G401.6 (cell line): ENCODE measurements around the gene PRPSAP2.
"Not testable (repeated sequence)": the region's sequence is repeated elsewhere in the genome, so short reads cannot be mapped to it uniquely, and the experiment has no call there.

Experiments used
- FAIRE-seq: peaks from 2 replicates; lab custom pipeline; 2012; peaks lifted over from hg19 to GRCh38; lab: Jason Lieb, UNC

PRPSAP2 gene

DNA sequence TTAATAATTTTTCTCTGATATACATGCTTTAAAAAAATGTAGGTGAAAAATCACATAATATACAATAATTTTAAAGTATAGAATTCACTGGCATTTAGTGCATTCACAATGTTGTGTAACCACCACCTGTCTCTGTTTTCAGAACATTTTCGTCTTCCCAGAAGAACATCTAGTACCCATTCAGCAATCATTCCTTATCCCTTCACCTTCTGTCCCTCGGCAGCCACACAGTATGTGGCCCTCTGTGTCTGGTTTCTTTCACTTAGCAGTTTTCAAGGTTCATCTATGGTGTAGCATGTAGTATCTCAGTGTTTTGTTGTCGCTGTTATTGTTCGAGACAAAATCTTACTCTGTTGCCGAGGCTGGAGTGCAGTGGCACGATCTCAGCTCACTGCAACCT lies 33.6 kb downstream of the PRPSAP2 start:
- no peak for FAIRE-seq

DNA sequence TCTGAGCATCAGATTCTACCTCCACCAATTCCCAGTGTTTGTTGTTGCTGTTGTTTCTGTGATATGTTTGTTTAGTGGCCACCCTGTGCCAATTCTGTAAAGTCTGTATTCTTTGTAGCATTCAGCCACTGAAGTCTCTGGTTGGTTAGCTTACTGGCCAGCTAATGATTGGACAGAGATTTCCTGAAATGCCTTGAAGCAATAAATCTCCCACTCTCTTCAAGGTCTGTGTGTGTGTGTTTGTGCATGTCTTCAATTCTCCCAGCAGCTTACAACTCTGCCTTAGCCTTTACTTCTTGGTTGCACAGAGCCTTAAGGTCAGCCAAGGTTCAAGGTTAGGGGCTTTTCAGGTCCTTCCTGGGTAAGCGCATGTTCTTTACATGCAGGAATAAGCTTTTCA lies 38.2 kb downstream of the PRPSAP2 start:
- FAIRE-seq = no peak

DNA sequence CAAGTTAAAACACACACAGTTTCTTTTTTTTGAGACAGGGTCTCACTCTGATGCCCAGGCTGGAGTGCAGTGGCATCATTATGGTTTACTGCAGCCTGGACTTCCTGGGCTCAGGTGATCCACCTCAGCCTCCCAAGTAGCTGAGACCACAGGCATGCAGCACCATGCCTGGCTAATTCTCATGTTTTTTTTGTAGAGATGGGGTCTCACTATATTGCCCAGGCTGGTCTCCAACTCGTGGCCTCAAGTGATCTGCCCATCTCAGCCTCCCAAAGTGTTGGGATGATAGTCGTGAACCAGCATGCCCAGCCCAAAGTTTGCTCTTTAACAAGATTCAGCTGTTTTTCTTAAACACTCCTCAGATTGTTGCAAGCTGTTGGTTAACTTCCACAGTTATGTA lies 39.0 kb downstream of the PRPSAP2 start:
- FAIRE-seq = no peak

DNA sequence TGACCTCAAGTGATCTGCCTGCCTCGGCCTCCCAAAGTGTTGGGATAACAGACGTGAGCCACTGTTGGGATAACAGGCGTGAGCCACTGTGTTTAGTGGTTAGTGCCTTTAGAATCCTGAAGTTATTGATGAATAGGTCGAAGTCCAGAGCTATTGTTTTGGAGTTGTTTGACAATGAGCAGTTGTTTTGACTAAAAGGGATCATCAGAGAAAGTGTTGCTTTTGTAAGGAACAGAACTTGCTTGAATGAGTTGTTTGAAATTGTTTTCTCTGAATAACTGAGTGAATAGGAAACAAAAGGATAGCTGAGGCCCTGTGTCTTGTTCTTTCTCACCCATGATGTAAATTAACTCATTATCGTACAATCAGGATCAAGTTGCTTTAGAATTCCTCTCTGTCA lies 46.6 kb downstream of the PRPSAP2 start:
- FAIRE-seq = no peak

DNA sequence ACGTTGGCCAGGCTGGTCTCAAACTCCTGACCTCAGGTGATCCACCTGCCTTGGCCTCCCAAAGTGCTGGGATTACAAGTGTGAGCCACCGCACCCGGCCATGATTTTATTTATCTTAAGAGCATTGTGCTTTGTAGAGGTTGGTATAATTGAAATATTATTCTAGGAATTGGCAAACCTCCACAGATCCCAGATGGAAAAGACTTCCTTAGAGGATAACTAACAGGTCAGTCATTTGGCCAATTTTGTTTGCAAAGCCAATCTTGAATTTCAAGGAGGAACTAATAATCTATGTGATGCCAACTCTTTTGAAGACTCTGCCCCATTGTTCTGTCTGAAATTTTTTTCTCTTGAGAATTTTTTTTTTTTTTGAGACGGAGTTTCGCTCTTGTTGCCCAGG lies 47.3 kb downstream of the PRPSAP2 start:
- no peak for FAIRE-seq

DNA sequence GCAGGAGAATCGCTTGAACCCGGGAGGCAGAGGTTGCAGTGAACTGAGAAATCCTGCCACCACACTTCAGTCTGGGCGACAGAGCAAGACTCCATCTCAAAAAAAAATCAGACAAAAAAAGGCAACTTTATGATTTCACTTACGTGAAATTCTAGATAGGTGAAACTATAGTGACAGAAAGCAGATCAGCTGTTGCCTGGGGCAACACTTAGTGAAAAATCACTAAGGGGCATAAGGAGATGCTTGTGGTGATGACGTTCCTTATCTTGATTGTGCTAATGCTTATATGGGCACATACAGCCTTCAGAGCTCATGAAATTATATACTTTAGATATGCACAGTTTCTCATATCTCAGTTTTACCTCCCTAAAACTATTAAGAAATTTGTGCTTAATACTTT lies 52.4 kb downstream of the PRPSAP2 start:
- no peak for FAIRE-seq

DNA sequence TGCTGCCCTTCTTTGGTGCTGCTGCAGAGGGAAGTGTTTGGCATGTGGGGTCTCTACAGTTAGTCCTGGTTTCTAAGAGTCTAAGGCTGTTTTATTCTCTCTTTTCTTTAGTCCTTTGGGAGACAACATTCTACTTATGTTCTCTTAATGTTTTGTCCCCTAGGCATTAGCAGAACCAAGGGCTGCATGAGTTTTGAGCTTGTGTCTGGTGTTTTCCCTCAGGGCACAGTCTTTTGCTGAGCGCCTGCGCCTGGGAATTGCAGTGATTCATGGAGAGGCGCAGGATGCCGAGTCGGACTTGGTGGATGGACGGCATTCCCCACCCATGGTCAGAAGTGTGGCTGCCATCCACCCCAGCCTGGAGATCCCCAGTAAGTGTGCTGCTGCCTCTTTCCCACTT lies 53.0 kb downstream of the PRPSAP2 start:
- FAIRE-seq = no peak

DNA sequence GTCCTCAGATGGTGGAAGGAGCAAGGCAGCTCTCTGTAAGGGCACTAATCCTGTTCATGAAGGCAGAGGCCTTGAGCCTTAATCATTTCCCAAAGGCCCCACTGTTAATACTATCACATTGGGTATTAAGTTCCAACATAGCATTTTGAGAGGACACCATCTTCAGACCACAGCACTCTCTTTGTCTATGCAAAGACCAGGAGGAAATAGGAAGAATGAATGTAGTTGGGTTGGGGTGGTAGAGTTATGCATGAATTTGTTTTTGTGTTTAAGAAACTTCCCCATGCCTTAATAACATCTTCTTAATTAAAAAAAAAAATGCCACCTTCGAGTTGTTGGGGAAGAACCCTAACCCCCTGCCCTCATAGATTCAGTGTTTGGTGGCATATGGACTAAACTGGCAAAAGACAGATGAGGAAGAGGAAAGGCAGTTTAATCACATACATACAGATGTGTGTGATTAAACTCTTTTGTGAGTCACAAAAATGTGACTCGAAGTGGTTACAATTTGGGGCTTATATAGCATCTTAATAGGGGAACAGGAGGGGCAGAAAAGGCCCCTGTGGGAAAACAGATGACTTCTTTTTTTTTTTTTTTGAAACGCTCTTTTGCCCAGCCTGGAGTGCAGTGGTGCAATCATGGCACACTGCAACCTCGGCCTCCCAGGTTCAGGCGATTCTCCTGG lies 59.0 kb downstream of the PRPSAP2 start:
- no peak for FAIRE-seq

DNA sequence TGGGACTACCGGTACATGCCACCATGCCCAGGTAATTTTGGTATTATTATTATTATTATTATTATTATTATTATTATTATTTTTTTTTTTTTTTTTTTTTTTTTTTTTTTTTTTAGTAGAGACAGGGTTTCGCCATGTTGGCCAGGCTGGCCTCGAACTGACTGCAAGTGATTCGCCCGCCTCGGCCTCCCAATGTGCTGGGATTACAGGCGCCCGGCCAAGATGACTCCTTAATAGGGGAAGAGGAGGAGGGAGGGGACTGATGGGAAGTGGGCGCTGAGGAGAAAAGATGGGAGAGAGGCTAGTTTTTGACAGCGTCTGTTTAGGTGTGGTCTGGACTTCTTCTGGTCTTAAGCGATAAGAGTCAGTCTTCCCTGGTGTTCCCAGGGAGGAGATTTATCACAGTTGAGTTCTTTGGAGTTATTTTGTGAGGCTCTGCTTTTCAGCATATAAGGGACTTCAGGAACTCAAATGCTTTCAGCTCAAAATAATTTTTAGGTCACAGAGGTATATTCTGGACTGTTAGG lies 59.6 kb downstream of the PRPSAP2 start:
- no peak for FAIRE-seq

DNA sequence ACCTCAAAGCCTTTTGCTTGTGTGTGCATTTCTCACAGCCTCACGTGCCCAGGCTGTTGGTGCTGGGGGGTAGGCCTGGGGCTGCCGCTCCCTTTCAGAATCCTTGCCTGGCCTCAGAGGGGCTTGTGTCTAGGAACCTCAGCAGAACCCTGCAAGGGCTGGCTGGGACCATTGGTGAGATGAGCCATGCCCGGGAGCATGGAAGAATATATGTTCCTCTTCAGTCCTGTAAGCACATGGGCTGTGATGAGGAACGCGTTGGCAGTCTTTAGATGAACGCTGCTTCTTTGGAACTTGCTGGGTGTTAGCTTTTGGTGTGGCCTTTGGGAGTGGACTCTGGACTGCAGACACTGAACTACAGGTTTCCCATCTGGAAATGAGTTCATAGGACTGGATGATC lies 62.0 kb downstream of the PRPSAP2 start:
- FAIRE-seq = no peak

DNA sequence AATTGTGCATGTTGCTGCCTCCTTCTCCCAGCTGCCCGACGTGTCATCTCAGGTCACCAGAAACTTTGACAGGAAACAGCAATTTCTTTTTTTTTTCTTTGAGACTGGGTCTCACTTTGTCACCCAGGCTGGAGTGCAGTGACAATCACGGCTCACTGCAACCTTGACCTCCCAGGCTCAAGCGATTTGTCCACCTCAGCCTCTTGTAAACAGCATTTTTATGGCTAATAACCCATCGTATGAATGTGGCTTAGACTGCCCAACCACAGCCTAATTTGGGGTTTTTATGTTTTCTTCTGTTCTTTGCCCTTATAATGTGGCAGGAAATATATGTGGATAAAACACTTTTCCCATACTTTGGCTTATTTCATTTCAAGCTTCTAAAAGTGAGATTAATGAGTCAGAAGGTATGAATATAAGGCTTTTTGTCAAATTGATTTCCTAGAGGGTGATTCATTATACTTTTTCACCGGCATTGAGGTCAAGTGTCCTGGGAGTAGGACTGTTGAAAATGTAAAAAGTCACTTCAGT lies 63.0 kb downstream of the PRPSAP2 start:
- no peak for FAIRE-seq

DNA sequence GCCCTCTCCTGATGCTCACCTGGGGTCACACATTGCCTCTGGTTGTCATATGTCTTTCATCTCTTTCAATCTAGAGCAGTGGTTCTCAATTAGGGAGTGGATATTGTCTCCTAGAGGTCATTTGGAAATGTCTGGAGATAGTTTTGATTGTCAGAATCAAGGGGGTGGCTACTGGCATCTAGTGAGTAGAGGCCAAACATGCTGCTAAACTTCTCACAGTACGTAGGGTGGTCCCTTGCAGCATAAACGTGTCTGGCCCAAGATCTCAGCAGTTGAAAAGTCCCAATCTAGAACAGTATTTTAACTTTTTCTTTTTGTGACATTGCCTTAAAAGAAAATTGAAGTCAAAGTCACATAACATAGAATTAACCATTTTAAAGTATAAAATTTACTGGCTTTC lies 63.6 kb downstream of the PRPSAP2 start:
- no peak for FAIRE-seq

DNA sequence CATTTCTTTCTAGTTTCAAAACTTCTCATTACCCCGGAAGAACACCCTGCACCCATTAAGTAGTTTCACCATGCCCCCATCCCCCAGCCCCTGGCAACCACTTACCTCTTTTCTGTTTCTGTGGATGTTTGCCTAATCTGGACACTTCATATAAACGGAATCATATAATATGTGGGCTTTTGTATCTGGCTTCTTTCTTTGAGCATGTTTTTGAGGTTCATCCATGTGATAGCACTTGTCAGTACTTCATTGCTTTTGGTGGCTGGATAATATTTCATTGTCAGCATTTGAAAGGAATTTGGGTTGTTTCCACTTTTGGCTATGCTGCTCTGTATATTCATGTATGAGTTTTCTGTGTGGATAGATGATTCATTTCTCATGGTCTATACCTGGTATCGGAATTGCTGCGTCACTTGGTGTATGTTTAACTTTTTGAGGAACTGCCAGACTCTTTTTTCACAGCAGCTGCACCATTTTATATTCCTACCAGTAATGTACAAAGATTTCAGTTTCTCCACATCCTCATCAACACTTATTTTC lies 64.1 kb downstream of the PRPSAP2 start:
- no peak for FAIRE-seq

DNA sequence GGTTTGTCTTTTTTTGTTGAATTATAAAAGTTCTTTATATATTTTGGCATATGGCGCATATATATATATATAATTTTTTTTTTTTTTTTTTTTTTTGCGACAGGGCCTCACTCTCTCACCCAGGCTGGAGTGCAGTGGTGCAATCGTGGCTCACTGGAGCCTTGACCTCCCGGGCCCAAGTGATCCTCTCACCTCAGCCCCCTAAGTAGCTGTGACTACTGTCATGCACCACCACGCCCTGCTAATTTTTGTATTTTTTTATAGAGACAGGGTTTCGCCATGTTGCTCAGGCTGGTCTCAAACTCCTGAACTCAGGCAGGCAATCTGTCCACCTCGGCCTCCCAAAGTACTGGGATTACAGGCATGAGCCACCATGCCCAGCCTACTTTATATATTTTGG lies 64.7 kb downstream of the PRPSAP2 start:
- FAIRE-seq = not testable (repeated sequence)

DNA sequence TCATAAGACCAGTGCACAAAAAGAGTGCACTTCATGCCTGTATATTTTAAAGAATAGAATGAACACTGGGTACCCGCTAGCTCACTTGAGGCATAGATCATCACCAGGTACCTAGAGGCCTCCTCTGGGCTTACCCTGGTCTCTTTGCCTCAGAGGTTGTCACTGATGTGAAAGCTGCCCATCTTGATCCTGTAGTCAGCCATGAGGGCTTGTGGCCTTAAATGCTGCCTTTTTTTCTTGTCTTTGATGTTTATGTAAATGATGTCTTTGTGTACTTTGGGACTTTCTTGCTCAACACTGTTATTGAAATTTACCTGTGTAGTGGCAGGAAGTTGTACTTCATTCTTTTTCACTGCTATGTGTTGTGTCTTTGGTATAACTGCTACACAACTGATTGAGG lies 67.3 kb downstream of the PRPSAP2 start:
- FAIRE-seq = no peak

DNA sequence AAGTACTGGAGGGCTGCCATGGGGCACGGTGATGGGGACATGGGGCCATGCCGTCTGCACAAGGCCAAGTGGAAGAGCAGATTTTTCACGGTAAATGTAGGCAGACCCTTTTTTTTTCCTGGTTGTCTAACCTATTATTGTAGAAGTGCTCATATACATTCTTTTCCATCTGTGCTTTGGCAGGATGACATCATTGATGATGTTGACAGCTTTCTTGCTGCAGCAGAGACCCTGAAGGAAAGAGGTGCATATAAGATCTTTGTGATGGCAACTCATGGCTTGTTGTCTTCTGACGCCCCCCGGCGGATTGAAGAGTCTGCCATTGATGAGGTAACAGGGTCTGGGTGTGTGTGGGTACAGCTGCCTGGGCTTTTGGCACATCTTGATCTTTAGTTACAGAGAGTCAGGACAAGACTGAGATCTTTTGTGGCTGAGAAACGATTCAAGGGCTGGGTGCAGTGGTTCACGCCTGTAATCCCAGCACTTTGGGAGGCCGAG lies 70.7 kb downstream of the PRPSAP2 start:
- FAIRE-seq = no peak

DNA sequence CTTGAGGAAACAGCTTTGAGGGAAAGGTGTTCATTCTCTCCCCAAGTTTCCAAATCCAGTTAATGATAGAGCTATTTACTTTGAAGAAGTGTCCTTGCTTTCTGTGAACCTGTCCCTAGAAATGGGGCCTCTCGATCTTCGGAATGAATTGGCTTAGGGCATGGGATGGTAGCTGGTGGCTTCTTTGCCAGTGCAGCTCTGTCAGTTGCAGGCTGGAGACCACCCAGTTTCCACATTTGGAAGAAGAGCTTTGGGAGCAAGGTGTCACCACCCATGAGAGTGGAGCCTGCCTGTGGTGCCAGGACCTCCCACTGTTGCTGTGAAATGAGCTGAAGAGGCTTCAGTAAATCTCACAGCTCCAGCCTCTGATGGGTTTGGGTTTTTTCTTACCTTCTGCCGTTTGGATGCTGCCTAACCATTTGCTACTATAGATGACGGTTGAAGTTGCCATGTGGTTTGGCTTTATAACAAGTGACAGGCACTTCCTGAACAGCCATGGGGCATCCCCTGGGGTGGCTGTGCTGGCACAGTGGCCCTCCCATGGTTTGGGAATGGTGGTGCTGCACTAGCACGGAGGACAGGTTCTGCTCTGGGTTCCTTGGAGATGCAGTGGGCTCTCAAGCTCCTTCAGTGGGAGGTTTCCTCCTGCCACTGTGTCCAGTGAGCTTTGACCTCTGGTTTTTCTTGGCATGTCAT lies 74.6 kb downstream of the PRPSAP2 start:
- no peak for FAIRE-seq

DNA sequence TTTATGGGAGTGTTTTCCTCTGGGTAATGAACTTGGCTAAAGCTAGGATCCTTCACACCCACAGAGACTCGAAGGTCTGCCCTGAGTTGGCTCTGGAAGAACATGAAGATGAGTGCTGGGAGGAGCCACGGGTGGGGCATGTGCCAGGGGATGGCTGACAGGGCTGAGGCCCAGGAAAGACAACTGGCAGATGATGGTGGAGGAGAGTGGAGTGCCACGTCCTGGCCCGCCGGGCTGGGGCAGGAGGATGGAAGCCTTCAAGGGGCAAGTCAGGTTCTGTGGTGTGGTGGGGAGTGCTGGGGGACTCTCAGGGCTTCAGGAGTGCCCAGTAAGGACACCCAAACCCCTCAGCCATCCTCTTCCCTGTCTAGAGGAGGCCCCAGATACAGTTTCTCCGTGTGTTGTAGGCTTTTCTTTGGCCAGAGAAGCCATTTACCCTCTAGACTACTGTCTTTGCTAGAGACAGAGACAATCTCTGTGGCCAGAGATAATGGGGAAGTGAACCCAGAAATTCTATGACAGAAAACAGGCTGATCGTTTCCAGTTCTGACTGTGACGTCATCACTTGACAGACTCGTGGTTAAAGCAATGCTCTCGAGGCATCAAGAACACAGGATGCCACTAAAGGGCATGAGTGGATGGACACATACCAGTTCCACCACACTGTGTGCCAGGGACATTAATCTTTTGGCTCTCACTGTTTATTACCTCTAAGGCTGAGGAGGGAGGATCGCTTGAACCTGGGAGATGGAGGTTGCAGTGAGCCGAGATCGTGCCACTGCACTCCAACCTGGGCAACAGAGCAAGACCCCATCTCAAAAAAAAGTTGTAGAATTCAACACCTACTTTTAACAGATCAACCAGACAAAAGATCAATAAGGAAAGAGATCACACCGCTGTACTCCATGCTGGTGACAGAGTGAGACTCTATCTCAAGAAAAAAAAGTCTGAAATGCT lies 75.4 kb downstream of the PRPSAP2 start:
- no peak for FAIRE-seq

DNA sequence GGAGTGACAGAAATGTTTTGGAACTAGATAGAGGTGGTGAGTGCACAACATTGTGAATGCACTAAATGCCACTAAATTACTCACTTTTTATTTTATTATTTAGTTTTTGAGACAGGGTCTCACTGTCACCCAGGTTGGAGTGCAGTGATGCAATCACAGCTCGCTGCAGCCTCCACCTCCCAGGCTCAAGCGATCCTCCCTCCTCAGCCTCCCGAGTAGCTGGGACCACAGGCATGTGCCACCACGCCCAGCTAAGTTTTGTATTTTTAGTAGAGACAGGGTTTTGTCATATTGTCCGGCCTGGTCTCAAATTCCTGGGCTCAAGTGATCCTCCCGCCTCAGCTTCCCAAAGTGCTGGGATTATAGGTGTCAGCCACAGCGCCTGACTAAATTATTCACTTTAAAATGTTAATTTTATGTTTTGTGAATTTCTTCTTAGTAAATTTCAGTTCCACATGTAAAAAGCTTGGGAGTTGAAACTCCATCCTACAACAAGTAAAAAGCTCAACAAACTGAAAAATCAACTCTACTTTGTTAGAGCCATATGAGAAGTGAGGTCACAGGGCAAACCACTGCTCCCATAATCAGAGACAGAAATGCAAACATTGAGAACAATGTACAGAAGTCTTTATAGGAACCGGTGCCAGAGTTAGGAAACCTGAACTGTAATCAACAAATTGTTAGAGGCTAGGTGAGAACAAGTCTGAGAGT lies 80.2 kb downstream of the PRPSAP2 start:
- no peak for FAIRE-seq

DNA sequence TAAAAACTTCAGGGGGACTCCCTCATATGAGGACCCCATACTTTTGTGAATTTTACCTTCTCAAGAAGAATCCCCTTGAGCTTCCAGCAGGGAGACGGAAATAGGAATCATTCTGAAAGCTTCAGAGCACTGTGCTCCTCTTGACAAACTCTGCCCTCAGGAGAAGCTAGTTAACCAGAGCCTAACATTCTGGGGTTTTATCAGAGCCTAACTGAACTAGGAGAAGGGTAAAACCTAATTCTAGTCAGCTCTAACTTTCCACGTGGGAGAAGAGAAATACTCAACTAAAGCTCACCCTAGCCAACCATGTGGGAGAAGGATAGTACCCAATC lies 80.7 kb downstream of the PRPSAP2 start:
- no peak for FAIRE-seq

DNA sequence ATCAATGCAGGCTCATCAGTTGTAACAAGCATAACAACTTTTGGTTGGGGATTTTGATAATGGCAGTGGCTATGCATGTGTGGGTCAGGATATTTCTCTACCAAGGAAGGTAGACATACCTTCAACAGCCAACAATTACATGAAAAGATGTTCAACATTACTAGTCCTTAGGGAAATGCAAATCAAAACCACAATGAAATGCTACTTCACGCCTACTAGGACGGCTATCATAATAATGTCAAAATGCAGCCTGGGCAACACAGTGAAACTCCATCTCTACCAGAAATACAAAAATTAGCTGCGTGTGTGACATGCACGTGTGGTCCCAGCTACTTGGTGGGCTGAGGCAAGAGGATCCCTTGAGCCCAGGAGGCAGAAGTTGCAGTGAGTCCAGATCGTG lies 86.7 kb downstream of the PRPSAP2 start:
- no peak for FAIRE-seq

DNA sequence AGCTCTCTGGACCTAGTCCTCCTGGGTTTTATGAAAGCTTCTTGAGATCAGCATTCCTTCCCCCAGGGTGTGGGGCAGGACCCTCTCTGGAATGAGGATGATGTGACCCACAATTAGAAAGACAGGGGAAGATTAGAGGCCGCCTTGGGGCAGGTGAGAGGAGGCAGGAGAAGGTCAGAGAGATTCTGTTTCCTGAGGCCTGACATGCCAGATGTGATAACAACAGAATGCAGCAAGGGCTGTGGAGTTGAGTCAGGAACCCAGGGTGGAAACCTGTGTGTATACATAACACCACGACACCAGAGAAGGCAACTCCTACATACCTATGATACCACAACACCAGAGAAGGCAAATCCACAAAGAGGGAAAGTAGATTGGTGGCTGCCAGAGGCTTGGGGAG lies 88.6 kb downstream of the PRPSAP2 start:
- no peak for FAIRE-seq
